Skeletal muscle satellite cell (primary cell): ENCODE measurements around the gene UPK3A.
"Not testable (repeated sequence)": the region's sequence is repeated elsewhere in the genome, so short reads cannot be mapped to it uniquely, and the experiment has no call there.

ENCODE experiments used
- H3K27me3 ChIP-seq: 2 replicates; pipeline ENCODE4 v1.7.0; 2013; ENCODE audit warnings: low read length; ENCODE audit not compliant: control insufficient read depth, insufficient read depth
- H3K36me3 ChIP-seq: 2 replicates; pipeline ENCODE4 v1.7.0; 2013; ENCODE audit warnings: mild to moderate bottlenecking, control low read depth, low read length; ENCODE audit not compliant: insufficient read depth
- H3K4me1 ChIP-seq: 2 replicates; pipeline ENCODE4 v1.7.0; 2013; ENCODE audit warnings: low read length; ENCODE audit not compliant: control insufficient read depth, insufficient read depth
- H3K4me2 ChIP-seq: 2 replicates; pipeline ENCODE4 v1.7.0; 2013; ENCODE audit warnings: mild to moderate bottlenecking, low read length
- H3K4me3 ChIP-seq: 2 replicates; pipeline ENCODE4 v1.7.0; 2013; ENCODE audit warnings: low read length
- H3K9ac ChIP-seq: 2 replicates; pipeline ENCODE4 v1.7.0; 2013; ENCODE audit warnings: mild to moderate bottlenecking, low read depth, low read length, moderate library complexity
- H3K9me3 ChIP-seq: replicated peaks from 2 replicates; pipeline ENCODE4 v1.7.0; 2013; ENCODE audit warnings: mild to moderate bottlenecking, control low read depth, low read length

Gene UPK3A

DNA sequence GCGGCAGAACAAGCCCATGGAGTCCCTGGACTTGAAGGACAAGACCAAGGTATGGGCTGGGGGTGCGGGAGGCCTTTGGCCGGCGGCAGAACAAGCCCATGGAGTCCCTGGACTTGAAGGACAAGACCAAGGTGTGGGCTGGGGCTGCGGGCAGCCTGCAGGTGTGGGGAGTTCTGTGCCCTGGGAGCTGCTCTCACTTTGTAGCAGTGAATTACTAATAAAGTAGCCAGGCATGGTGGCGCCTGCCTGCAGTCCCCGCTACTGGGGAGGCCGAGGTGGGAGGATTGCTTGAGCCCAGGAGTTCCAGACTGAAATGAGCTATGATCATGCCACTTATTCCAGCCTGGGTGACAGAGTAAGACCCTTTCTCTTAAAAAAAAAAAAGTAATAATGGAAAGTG, 43.5 kb downstream of the UPK3A start:
- not testable (repeated sequence) for H3K9ac ChIP-seq, H3K4me1 ChIP-seq, H3K4me2 ChIP-seq, H3K27me3 ChIP-seq, H3K4me3 ChIP-seq, H3K9me3 ChIP-seq
- peaks cover 21% of the 10 kb centered on the region for H3K36me3 ChIP-seq

DNA sequence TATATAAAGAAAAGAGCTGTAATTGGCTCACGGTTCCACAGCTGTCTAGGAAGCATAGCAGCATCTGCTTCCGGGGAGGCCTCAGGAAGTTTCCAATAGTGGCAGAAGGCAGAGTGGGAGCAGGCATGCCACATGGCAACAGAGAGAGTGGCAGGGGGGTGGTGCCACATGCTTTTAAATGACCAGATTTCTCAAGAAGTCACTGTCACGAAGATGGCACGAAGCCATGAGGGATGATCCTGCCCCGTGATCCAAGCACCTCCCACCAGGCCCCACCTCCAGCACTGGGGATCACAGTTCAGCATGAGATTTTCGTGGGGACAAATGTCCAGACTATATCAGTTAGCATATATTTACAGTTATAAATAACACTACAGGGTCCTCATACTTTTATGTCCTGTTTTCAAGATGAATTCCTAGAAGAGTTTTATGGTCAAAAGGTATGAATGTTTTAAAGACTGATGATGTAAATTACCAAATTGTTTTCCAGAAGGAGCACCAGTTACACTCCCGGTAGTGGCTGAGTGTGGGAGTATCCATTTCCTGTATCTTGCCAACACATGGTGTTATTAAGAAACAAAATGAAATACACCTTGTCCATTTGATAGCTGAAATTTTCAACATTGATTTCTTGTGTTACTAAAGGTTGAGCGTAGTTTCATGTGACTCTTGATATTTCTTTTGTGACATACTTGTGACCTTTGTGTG, 44.2 kb downstream of the UPK3A start:
- no peak overlapping the region for H3K9ac ChIP-seq
- H3K4me3 ChIP-seq, result no peak overlapping the region
- H3K9me3 ChIP-seq, result no peaks in the 10 kb centered on the region
- H3K4me2 ChIP-seq, result no peak overlapping the region
- H3K36me3 ChIP-seq, result peaks cover 15% of the 10 kb centered on the region
- H3K27me3 ChIP-seq, result no peaks in the 10 kb centered on the region
- H3K4me1 ChIP-seq, result peaks cover 7% of the 10 kb centered on the region

- peaks cover 7% of the 10 kb centered on the region for H3K4me1 ChIP-seq
- peaks cover 15% of the 10 kb centered on the region for H3K36me3 ChIP-seq
- no peak overlapping the region for H3K4me2 ChIP-seq
- no peak overlapping the region for H3K4me3 ChIP-seq
- H3K9me3 ChIP-seq, result no peaks in the 10 kb centered on the region
- no peak overlapping the region for H3K9ac ChIP-seq
- no peaks in the 10 kb centered on the region for H3K27me3 ChIP-seq
These were observed 44.8 kb downstream of the UPK3A start for GRCh38 chr22:45329530-45329936.

DNA sequence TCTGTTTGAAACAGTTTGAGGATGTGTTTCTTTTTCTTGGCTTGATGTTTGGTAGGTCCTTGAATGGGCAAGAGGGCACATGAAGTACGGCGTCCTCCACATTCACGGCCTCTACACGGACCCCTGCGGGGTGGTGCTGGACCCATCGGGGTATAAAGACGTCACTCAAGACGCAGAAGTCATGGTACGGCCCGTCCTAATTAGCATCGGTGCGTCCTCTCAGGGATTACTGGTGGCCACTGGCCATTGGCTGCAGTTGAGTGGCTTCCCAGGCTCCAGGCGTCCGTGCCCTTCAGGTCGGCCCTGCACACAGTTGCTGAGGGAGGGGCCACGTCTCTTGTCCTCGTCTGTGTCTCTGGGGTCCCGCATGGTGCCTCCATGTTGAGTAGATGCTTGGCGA, 45.8 kb downstream of the UPK3A start:
- no peak overlapping the region for H3K9ac ChIP-seq
- H3K36me3 ChIP-seq, result peaks cover 11% of the 10 kb centered on the region

DNA sequence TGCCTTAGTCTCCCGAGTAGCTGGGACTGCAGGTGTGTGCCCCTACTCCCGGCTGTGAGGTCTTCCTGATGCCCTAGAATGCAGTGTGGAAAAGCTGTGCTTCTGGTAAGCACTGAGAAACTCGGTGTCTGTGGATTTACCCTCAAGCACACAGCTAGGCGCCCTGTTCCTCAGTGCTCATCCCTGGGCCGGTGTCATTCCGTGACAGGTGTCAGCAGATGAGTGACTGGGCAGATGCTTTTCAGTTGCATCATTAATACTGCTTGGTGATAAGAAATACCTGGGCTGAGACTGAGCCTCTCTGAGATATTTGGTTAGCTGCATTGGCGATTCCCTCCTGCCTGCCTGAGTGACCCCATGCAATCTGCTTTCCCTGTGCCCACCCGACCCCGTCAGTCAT, 46.7 kb downstream of the UPK3A start:
- no peak overlapping the region for H3K9ac ChIP-seq
- peaks cover 12% of the 10 kb centered on the region for H3K36me3 ChIP-seq
- H3K9me3 ChIP-seq, result no peaks in the 10 kb centered on the region
- H3K4me1 ChIP-seq, result peaks cover 13% of the 10 kb centered on the region
- H3K27me3 ChIP-seq, result no peaks in the 10 kb centered on the region
- no peak overlapping the region for H3K4me2 ChIP-seq
- H3K4me3 ChIP-seq, result no peak overlapping the region

More for the DNA sequence above, 45.8 kb downstream of the UPK3A start:
- H3K9me3 ChIP-seq, result no peaks in the 10 kb centered on the region
- peaks cover 7% of the 10 kb centered on the region for H3K4me1 ChIP-seq
- H3K4me2 ChIP-seq, result no peak overlapping the region
- no peaks in the 10 kb centered on the region for H3K27me3 ChIP-seq
- H3K4me3 ChIP-seq, result no peak overlapping the region

DNA sequence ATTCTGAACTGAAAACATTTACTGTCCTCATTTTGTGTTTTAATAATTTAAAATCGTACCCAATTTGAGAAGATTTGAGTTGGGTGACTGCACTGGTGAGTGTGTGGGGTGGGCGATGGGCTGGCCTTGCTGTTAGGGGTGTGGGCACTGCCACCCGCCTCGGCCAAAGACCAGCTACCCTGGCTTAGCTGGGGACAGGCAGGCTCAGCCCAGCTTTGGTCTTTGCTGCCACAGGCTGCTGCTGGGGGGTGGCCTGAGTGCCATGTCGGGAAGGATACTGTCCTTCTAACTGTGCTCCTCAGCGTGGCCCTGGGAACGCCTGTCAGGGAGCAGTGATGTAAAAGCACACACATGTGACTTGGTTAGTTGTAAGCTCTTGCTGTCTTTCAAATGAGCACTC, 47.3 kb downstream of the UPK3A start:
- H3K4me1 ChIP-seq, result peaks cover 18% of the 10 kb centered on the region
- H3K4me2 ChIP-seq, result no peak overlapping the region
- peaks cover 13% of the 10 kb centered on the region for H3K36me3 ChIP-seq
- H3K9me3 ChIP-seq, result no peaks in the 10 kb centered on the region
- no peak overlapping the region for H3K9ac ChIP-seq
- no peak overlapping the region for H3K4me3 ChIP-seq
- no peaks in the 10 kb centered on the region for H3K27me3 ChIP-seq

DNA sequence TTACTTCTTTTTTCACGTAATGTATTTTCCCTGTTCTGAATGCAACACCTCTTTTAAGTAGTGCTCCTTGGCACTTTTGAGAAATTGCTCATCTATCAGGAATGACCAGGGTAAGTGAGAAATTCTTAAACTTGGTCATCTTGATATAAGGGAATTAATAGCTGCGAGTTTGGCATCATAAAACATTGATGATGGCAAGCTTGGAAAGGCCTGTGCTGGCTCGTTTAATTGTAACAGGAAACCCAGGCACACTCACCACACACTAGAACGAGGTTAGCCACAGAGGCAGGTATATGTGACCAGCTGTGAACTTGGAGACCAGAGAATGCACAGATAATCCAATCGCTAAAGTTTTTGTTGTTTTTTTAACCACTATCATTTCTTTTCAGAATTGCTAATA, 49.3 kb downstream of the UPK3A start:
- H3K4me1 ChIP-seq, result peaks cover 21% of the 10 kb centered on the region
- H3K4me2 ChIP-seq, result no peak overlapping the region
- no peaks in the 10 kb centered on the region for H3K9me3 ChIP-seq
- no peaks in the 10 kb centered on the region for H3K27me3 ChIP-seq
- H3K4me3 ChIP-seq, result no peak overlapping the region
- peaks cover 13% of the 10 kb centered on the region for H3K36me3 ChIP-seq
- no peak overlapping the region for H3K9ac ChIP-seq

GRCh38 chr22:45334528-45334927, 49.8 kb downstream of the UPK3A start:
- peaks cover 12% of the 10 kb centered on the region for H3K36me3 ChIP-seq
- H3K9me3 ChIP-seq, result no peaks in the 10 kb centered on the region
- H3K4me2 ChIP-seq, result no peak overlapping the region
- H3K27me3 ChIP-seq, result no peaks in the 10 kb centered on the region
- no peak overlapping the region for H3K4me3 ChIP-seq
- no peak overlapping the region for H3K9ac ChIP-seq
- peaks cover 18% of the 10 kb centered on the region for H3K4me1 ChIP-seq

GRCh38 chr22:45335021-45335818, 50.5 kb downstream of the UPK3A start:
- no peak overlapping the region for H3K4me2 ChIP-seq
- H3K4me3 ChIP-seq, result no peak overlapping the region
- H3K27me3 ChIP-seq, result no peaks in the 10 kb centered on the region
- no peak overlapping the region for H3K9ac ChIP-seq
- peaks cover 18% of the 10 kb centered on the region for H3K4me1 ChIP-seq
- peaks cover 13% of the 10 kb centered on the region for H3K36me3 ChIP-seq
- H3K9me3 ChIP-seq, result no peaks in the 10 kb centered on the region

DNA sequence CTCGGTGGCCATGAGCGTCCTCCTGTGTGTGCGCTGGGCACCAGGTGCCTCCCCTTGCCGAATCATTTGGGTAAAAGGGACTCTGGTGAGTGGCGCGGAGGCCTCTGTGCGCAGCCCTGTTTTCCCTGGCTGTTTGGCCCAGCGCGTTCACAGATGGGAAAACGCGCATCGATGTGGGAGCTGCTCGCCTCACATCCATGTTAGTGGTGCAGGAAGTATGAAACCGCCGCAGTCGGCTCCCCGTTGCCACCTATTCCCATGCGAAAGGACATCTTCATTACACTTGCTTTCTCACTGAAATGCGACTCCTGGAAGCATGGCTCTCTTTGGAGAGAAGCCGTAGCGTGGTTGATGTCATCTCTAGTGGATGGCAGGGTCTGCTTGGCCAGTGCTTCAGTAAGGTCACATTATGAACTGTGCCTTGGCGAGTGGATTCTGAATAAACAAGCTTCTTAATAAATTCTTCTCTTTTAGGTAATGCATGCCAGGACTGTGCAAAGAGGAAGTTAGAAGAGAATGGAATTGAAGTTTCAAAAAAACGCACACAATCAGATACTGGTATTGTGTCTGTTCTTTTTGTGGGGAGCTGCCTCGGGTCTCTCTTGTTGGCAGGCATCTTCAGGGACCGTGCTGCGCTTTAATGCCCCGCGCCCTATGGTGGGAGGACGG, 51.2 kb downstream of the UPK3A start:
- Histone ChIP-seq H3K9ac (no peak overlapping the region), H3K4me1 (peaks cover 18% of the 10 kb centered on the region), H3K4me3 (no peak overlapping the region), H3K27me3 (no peaks in the 10 kb centered on the region), H3K9me3 (no peaks in the 10 kb centered on the region), H3K4me2 (no peak overlapping the region), H3K36me3 (peaks cover 8% of the 10 kb centered on the region)

- H3K27me3 ChIP-seq, result no peaks in the 10 kb centered on the region
- no peaks in the 10 kb centered on the region for H3K9me3 ChIP-seq
- peaks cover 15% of the 10 kb centered on the region for H3K36me3 ChIP-seq
- peak overlapping the region; percentile 60 for H3K4me2 ChIP-seq
- no peak overlapping the region for H3K4me3 ChIP-seq
- no peak overlapping the region for H3K9ac ChIP-seq
- H3K4me1 ChIP-seq, result peaks cover 18% of the 10 kb centered on the region
These were observed 52.3 kb downstream of the UPK3A start for GRCh38 chr22:45336971-45337431.
